Daoy (cell line): ENCODE results near the gene MAPK11. TPM values are rescaled to one million over a fixed set of nuclear protein-coding genes. Genes with fewer than 3 reads are reported as not detected.

Experiments used
- DNase-seq: peaks from one replicate; pipeline ENCODE4 v3.0.0-alpha.2; 2015; ENCODE audit warnings: low read depth
- total RNA-seq: library from RNA; depleted of rRNA; stranded (reverse); fragments of >200 nt; shearing (Covaris generic); gene quantifications from 2 replicates; pipeline ENCODE4 v1.2.3, GENCODE V29; 2014; rRNA removed

The MAPK11 gene
- total RNA-seq, result 1.3 and 4.8 TPM in 2 replicates

- DNase-seq, result peak; percentile 62
These were observed at the start of gene MAPK11 for GRCh38 chr22:50269970-50270665. TSS of gene MAPK11 (minus strand) at chr22:50270380. CDS start at chr22:50270292, 88 bp downstream.

DNA sequence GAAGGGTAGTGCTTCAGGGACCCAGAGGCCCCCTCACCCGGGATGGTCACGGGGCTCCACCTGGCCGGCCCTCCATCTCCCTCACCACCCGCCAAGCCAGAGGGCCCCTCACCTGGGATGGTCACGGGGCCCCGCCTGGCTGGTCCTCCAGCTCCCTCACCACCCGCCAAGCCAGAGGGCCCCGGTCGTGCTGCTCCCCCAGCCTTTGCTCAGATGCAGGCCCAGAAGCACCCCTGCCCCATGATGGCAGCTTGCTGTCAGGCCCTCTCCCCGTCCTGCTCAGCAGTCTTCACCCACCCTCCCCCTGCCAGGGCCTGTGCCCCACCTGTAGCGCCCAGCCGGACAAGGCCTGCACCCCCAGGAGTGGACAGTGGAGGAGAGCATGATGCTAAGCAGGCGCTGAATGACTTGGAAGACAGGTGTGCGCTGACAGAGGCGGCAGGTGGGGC lies 49.3 kb upstream of the MAPK11 start:
- DNase-seq, result no peak

- no peak for DNase-seq
These were observed 48.7 kb upstream of the MAPK11 start for GRCh38 chr22:50318698-50319411.

DNA sequence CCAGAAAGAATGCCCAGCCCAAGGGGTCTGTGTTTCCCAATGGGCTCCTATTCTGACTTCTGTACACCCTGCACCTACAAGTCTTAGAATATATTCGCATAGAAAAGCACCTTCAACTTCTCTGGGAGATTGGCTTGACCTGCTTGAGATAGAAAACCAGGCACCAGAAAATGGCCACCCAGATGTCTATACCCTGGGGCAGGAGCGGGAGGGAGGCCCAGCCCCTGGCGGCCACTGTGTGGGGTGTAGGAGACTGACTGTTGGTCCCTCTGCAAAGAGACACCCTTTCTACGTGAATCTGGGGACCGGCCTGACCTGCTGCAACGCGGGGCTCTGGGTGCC lies 48.1 kb upstream of the MAPK11 start:
- no peak for DNase-seq

- DNase-seq, result no peak
These were observed 47.5 kb upstream of the MAPK11 start for GRCh38 chr22:50317674-50318073.

DNA sequence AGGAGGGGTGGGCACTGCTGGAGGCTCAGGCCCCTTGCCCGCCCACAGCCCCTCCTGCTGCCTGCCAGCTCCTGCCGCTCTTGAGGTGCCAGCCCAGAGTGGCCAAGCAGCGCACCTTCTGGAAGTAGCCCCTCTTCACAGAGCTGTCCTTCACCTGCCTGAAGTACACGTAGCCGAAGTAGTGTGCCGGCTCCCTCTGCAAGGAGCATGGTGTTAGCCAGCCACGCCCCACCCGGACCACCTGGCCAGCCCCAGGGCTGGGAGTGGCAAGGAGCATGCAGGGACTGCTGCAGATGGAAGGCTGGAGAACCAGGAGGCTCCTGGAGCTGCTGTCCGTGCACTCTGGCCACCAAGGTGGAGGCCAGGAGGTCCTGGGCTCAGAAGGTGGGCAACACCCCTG lies 47.0 kb upstream of the MAPK11 start:
- DNase-seq, result no peak

DNA sequence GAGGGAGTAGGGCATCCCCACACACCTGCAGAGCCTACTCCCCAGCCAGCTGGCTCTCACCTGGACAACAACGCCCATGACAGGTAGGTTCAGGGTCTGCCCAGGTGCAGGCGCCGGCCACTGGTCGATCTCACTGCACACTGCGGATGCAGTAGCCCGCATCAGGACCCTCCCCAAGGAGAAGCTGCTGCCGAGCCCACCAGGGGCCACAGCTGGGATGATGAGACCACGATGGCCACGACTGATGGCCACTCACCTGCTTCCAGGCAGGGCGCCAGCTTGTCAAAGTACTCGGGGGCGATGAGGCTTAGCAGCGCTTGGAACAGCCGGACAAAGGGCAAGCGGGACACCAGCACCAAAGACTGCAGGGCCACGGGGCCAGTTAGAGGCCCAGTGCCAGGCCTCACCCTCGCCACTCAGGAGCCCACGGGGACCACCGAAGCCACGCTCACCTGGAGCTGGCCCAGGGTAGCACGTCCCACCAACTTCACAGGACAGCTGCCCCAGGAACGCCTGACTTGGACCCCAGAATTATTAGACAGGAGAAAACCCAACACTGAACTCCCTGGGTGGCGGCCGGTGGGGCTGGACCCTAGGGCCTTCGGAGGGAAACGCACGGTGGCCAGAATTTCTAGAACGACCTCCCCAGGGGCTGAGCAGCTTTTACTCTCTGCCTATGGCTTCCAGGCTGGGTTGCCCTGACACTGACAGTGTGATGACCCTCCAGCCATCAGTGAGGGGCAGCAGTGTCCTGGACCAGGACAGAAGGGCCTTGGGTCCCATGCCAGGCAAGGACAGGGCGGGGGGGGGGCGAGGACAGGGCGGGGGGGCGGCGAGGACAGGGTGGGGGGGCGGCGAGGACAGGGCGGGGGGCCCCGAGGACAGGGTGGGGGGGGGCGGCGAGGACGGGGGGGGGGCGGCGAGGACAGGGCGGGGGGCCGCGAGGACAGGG lies 46.2 kb upstream of the MAPK11 start:
- no peak for DNase-seq

GRCh38 chr22:50315289-50316113 lies 45.3 kb upstream of the MAPK11 start:
- DNase-seq, result no peak

- DNase-seq, result peak; percentile 54
These were observed 44.5 kb upstream of the MAPK11 start for GRCh38 chr22:50314455-50315288.

GRCh38 chr22:50314081-50314454 lies 43.9 kb upstream of the MAPK11 start:
- no peak for DNase-seq

DNA sequence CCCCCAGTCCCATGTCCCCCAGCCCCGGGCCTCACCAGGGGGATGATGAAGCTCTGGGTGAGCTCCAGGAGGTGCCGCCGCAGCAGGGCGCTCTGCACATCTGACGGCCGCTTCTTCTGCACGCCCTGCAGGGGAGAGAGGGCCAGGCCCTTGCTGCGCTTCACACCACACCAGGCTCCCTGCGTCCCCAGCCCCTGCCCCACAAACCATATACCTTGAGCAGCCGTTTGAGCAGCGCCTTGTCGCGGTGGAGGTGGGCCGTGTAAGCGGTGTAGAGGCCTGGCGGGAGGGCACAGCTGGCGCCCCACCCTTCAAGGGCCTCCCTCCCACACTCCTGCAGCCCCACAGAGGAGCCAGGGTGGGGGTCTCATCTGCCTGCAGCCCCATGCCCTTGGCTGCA lies 43.4 kb upstream of the MAPK11 start:
- DNase-seq, result no peak

- no peak for DNase-seq
These were observed 42.8 kb upstream of the MAPK11 start for GRCh38 chr22:50313021-50313420.

GRCh38 chr22:50312371-50312770 lies 42.2 kb upstream of the MAPK11 start:
- no peak for DNase-seq

DNA sequence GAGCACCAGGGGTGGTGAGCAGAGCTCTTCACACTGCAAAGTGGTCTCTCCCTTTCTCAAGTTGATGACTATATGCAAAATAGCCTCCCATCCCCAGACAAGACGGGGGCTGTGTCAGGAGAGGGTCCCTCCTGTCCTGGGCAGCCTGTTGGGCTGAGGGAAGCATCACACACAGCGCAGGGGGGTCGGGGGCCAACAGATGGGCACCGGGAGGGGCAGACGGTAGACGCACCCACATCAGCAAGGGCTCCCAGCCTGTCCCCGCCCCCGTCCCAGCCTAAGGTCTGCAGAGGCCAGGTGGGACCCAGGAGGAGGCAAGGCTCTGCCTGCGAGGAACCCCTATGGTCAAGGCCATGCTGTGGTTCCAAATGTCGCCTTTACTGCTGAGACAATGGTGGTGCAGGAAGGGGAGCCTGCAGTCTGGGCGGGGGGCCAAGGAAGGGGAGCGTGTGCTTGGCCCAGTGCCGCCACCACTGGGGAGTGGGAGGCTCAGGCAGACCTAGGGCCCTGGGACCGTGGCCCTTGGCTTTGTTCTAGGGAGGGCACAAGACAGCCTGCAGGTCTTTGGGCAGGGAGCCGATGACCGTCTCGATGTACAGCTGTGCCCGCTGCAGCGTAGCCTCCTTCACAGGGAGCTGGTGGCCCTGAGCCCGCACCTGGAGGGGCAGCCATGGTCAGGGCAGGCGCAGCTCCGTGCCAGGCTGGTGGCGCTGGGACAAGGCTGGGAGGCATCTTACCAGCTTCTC lies 41.6 kb upstream of the MAPK11 start:
- no peak for DNase-seq

DNA sequence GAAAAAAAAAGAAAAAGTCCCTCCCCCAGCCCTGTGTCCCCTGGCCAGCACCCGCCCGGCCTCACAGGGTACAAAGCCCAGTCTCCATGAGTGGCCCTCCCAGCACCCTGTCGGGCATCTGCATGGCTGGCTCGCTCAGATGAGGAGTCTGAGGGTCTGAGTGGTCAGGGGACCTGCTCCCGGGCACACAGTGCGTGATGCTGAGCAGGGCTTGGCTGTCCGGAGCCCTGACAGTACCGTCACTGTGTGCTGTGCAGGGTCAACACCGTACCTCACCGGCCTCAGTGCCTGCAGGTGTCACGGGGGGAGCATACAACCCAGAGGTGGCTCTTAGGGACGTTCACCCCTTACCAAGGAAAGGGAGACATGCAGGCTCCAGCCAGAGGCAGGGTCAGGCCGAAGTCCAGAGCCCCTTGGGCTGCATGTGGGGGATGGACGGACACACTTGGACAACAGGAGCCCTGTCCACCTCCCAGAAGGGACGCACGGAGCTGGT lies 40.8 kb upstream of the MAPK11 start:
- DNase-seq, result no peak

DNA sequence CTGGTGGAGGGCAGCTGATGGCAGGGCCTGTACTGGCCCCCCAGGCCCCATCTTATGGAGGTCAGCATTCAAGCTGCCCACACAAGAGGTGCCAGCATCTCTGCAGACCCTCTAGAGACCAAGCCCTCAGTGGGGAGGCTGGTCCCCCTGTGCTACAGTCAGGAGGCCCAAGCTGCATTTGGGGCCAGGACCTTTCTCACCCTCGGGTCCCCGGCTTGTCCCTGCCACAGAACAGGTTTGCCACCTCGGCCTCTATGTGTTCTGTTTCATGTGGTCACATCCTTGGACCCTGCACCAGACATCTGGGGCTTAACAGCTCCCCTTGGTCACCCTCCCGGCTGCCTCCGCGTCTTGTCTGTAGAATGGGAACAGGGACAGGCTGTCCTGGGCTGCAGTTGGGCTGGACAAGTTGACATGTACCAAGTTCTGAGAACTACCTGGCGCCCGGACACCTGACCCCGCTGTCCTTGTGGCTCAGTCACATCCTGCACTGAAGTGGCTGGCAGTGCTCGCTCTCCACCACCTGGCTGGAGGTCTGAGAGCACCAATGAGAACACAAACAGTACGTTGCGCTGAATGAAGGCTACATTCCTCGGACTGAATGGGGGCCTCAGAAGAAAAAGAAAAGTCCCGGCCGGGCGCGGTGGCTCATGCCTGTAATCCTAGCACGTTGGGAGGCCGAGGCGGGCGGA lies 40.0 kb upstream of the MAPK11 start:
- DNase-seq, result no peak

DNA sequence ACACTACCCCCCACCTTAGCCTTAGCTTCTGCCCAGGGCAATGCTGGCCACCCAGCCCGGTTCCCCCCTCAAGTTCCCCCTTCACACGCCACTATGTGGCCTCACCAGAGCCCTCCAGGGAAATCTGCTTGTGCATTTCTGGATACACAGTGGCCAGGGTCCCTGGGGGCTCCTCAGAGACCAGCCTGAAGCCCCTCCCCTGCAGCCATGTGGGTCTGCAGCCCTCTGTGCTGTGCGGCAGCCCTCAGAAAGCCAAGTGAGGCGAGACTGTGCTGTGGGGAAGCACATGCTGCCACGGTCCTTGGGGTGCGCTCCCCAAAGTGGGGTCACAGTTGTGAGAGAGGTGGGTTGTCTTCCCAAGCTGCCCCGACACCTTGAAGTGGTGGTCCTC lies 39.4 kb upstream of the MAPK11 start:
- no peak for DNase-seq

- no peak for DNase-seq
These were observed 38.9 kb upstream of the MAPK11 start for GRCh38 chr22:50308986-50309600.

DNA sequence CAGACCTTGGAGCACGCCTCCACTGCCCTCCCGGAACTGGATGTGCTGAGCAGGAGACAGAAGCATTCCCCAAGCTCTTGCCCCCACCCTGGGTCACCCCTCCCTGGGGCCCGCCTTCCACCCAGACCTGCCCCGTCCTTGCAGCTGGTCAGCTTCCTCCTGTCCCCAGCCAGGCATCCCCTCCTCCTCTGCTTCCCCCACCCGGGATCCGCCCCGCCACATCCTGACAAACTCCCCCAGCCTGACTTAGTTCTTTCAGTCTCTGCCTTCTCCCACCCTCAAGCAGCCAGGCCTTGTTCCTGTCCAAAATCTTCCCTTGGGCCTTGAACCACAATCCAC lies 38.4 kb upstream of the MAPK11 start:
- DNase-seq, result peak; percentile 40
